ENCODE data around the gene RCC1.
A peak's percentile ranks its signal among the peaks of the same experiment; 100 is the strongest.
"Not testable (repeated sequence)": the region's sequence is repeated elsewhere in the genome, so short reads cannot be mapped to it uniquely, and the experiment has no call there.

Gene RCC1

GRCh38 chr1:28551381-28551780 is 45.5 kb downstream of the RCC1 start:
- no peak for DNase-seq

- DNase-seq = peak; percentile 98
These were observed 47.2 kb downstream of the RCC1 start, which contains the start of gene TRNAU1AP for GRCh38 chr1:28552758-28553663. Gene TRNAU1AP, plus strand, starts transcription at chr1:28553085. Its CDS starts 26 bp downstream, at chr1:28553111.

GRCh38 chr1:28560886-28561285 is 55.0 kb downstream of the RCC1 start:
- no peak for DNase-seq

DNA sequence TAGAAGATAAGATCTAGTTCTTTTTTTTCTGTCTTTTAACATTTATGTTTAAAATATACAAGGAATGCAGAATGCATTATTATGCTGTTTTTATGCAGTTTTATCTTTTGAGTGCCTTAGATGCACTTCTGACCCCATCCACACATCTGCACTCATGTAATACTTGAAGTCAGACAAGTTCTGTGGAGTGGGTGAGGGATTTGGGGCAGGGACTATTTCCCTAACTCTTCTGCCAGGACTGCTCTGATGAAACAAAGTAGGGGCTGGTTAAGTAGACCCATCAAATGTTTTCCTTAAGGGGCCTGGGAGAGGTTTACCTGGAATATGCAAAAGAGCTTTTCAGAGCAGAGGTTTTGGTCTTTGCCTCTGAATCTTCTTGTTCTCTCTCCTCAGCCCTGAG is 58.5 kb downstream of the RCC1 start:
- no peak for DNase-seq

- no peak for DNase-seq
These were observed 59.2 kb downstream of the RCC1 start for GRCh38 chr1:28565040-28565439.

GRCh38 chr1:28565726-28566125 is 59.9 kb downstream of the RCC1 start:
- DNase-seq = no peak

GRCh38 chr1:28566931-28567330 is 61.1 kb downstream of the RCC1 start:
- no peak for DNase-seq

DNA sequence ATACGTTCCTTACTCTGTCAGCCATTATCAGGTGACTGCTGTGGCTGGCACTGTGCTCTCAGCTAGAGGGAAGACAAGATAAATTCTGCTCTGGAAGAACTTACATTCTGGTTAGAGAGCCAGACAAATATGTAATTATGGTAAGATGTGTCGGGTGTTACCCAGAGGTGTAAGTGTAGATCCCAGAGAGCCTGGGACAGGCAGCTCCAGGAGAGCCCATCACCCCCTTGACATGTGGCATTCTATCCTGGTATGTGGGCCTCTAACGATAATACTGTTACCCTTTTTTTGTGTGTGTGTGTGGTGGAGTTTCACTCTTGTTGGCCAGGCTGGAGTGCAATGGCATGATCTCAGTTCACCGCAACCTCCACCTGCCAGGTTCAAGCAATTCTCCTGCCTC is 66.1 kb downstream of the RCC1 start:
- DNase-seq = no peak

GRCh38 chr1:28572891-28573290 is 67.0 kb downstream of the RCC1 start:
- not testable (repeated sequence) for DNase-seq

DNA sequence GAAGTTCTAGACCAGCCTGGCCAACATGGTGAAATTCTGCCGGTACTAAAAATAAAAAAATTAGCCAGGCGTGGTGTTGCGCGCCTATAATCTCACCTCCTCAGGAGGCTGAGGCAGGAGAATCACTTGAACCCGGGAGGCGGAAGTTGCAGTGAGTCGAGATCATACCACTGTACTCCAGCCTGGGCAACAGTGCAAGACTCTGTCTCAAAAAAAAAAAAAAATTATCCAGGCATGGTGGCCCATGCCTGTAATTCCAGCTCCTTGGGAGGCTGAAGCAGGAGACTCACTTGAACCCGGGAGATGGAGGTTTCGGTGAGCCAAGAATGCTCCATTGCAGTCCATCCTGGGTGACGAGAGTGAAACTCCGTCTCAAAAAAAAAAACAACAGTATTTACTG is 67.7 kb downstream of the RCC1 start:
- no peak for DNase-seq

DNA sequence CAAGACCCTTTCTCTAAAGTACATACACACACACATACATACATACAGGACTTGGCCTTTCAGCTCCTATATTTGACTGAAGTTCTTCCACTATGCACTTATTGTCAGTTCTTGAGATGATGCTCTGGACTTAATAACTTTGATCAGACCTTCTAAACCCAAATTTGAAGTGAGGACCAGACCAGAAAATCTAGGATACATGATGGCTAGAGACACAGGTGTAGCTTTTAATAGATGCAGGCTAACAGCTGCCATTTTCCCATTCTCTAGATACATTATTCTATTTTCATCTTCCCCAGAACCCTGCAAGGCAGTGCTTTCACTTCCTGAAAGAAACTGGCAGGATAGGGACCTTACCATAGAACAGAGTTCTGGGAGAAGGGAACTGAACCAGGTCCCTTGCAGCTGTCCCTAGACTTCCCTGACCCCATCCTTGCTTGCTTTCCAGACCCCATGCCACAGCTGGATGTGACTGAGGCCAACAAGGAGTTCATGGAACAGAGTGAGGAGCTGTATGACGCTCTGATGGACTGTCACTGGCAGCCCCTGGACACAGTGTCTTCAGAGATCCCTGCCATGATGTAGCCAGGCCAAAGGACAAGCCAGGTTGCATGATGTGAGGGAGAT is 71.3 kb downstream of the RCC1 start:
- DNase-seq = peak; percentile 33

DNA sequence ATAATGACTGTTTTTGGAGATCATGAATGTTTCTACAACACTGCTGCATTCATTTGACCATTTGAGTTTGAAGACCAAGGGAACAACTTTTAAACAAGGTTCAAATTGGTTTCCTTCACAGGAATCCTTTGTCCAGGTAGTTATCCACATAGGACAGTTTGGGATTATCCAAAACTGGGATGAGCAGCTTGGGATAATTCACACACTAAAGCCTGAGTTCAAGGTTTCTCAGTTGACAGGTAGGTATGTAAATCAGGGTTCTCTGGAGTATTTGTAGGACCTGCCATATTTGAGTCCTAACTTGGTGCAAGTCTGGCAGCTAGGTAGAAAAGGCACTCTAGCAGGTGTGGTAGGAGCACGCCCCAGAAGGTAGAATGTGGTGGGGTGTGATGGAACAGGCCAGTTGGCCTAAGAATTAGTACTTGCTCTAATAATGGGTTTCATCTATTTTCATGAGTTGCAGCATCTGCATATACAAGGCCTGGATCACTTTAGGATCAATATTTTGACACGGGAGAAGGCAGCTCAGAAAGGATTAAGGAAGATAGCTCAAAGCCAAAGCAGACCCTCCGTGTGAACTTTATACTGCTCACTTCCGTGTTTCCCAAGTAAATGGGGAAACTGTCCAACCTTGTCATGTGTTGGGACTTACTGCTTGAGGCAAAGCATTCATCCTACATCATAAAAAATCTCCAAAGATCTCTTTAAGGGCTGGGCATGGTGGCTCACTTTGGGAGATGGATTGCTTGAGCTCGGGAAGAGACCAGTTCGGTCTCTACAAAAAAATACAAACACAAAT is 72.1 kb downstream of the RCC1 start:
- peak; percentile 25 for DNase-seq

GRCh38 chr1:28578696-28579218 is 72.9 kb downstream of the RCC1 start:
- DNase-seq = no peak

- DNase-seq = no peak
These were observed 73.6 kb downstream of the RCC1 start for GRCh38 chr1:28579401-28579800.

DNA sequence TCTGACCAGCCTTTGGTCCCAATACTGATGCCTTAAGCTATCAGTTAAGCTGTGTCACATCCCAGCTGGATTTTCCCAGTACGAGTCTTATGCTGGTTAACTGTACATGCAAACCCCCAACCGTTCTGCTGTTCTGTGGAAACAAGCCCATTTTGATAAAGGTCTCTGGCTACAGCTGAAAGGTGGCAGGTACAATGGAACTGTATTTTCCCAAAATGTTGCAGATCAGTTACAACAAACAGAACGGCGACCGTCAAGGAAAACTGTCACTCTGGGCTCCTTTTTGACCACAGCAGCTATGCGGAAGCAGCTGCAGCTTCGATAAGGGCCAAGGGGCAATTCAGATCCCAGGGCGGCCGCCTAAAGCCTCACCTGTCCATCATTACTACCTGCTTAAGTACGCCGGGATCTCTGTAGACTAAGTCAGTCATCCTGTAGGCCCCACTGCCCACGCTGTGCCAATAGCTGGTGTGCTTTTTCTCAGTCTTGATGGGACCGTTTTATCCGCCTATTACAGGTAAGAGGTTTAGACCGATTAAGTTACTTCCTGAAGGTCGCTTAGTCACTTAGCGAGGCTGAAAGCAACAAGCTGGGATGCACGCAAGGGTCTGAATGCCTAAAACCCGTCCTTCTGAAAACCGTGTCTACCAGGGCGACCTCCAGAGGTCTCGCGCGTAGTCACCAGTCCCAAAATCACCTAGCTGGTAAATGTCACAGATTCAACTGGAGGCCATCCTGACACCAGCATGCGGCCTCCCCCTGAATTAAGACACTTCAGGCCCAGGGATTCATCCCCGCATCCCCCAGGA is 75.1 kb downstream of the RCC1 start:
- DNase-seq = peak; percentile 62

- peak; percentile 94 for DNase-seq
These were observed 75.8 kb downstream of the RCC1 start for GRCh38 chr1:28581531-28582247.

GRCh38 chr1:28582248-28582615 is 76.4 kb downstream of the RCC1 start:
- DNase-seq = no peak

GRCh38 chr1:28586585-28587391 is 80.9 kb downstream of the RCC1 start:
- DNase-seq = not testable (repeated sequence)
